Stimulated activated CD4-positive, alpha-beta T cell treated with anti-CD3 and anti-CD28 coated beads, Interleukin-1b, Interleukin-23, amount 100 ng/mL, for 4 hours (primary cell): ENCODE results near the gene LCE6A.
A peak's percentile ranks its signal among the peaks of the same experiment; 100 is the strongest.

Source experiments
- DNase-seq, 2 donors: peaks; one replicate each; pipeline ENCODE4 v3.0.0-alpha.2; 2020; ENCODE audit warnings: low read depth in 2 of 2

Gene LCE6A

GRCh38 chr1:152873495-152873894 is 30.8 kb downstream of the LCE6A start:
- no peak for DNase-seq

- DNase-seq: no peak
These were observed 34.2 kb downstream of the LCE6A start for GRCh38 chr1:152876827-152877226.

- peak in 1 of 2 donors; percentile 5 for DNase-seq
These were observed 35.4 kb downstream of the LCE6A start, which contains the start of gene SMCP for GRCh38 chr1:152878042-152878441. Gene SMCP, plus strand, starts transcription at chr1:152878322. Its CDS starts 6,101 bp downstream, at chr1:152884423.

- DNase-seq: no peak
These were observed 37.0 kb downstream of the LCE6A start for GRCh38 chr1:152879559-152880198.

- no peak for DNase-seq
These were observed 37.7 kb downstream of the LCE6A start for GRCh38 chr1:152880316-152880715.

GRCh38 chr1:152880907-152881306 is 38.3 kb downstream of the LCE6A start:
- no peak for DNase-seq

- no peak for DNase-seq
These were observed 41.4 kb downstream of the LCE6A start for GRCh38 chr1:152884085-152884484.

- no peak for DNase-seq
These were observed 41.9 kb downstream of the LCE6A start for GRCh38 chr1:152884506-152884905.

- no peak for DNase-seq
These were observed 42.4 kb downstream of the LCE6A start for GRCh38 chr1:152884966-152885624.

- DNase-seq: no peak
These were observed 43.4 kb downstream of the LCE6A start for GRCh38 chr1:152886085-152886484.

- no peak for DNase-seq
These were observed 44.2 kb downstream of the LCE6A start for GRCh38 chr1:152886758-152887409.

- no peak for DNase-seq
These were observed 45.5 kb downstream of the LCE6A start for GRCh38 chr1:152888126-152888525.
